Neutrophil (primary cell): Measurements from ENCODE around the gene INCA1.
A peak's percentile ranks its signal among the peaks of the same experiment; 100 is the strongest.

ENCODE experiments used
- H3K27ac ChIP-seq: fragments of 200-600 bp; sonication (generic); 2 replicates; pipeline ENCODE4 v1.5.1; 2016; ENCODE audit warnings: mild to moderate bottlenecking, moderate library complexity
- H3K27me3 ChIP-seq: fragments of 200-600 bp; sonication (generic); 2 replicates; pipeline ENCODE4 v1.6.0; 2016; ENCODE audit warnings: mild to moderate bottlenecking
- H3K36me3 ChIP-seq: fragments of 200-600 bp; sonication (generic); 2 replicates; pipeline ENCODE4 v1.5.1; 2017
- H3K4me1 ChIP-seq, 2 experiments: fragments of 200-600 bp in 1 of 2; sonication (generic) in 1 of 2; 1 replicate in 1 of 2; 2 replicates in 1 of 2; pipeline versions ENCODE4 v1.5.1 to v1.6.1; 2013 to 2016; ENCODE audit warnings: low read depth in 1 of 2, low read length in 1 of 2, mild to moderate bottlenecking in 1 of 2, moderate library complexity in 1 of 2; ENCODE audit not compliant: control insufficient read depth in 1 of 2, insufficient read depth in 1 of 2
- H3K4me3 ChIP-seq, 2 experiments: fragments of 200-600 bp in 1 of 2; sonication (generic) in 1 of 2; 1 replicate in 1 of 2; 2 replicates in 1 of 2; pipeline ENCODE4 v1.5.1; 2013 to 2016; ENCODE audit warnings: low read depth in 1 of 2, low read length in 1 of 2, mild to moderate bottlenecking in 1 of 2, moderate library complexity in 1 of 2
- H3K9me3 ChIP-seq: fragments of 200-600 bp; sonication (generic); 2 replicates; pipeline ENCODE4 v1.5.1; 2016
- TF ChIP-seq, protein P1 (sequence below): fragments of 200-600 bp; sonication (generic); IDR thresholded peaks from 2 replicates; pipeline ENCODE4 v1.5.1; 2016; ENCODE audit warnings: antibody characterized with exemption

The INCA1 gene

DNA sequence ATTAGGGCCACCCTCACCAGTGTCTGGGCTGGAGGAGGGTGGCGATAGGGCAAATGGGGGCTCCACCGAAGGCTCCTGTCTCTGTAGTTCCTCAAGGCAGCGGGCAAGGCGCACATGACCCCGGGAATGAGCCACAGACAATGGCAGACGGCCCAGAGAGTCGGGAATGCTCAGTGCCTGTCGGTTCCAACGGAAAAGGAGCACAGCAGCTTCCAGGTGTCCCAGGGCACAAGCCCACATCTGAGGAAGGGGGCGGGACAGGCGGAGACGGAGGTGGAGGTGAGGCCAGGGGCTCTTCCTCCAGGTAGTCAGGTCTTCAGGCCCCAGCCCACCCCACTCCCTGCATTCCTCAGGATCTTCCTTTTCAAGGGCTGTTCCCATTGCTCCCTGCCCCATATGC lies 24.6 kb downstream of the INCA1 start:
- Histone ChIP-seq H3K27ac (peak overlapping the region; percentile 81), H3K4me1 (peaks cover 40 to 43% of the 10 kb centered on the region in 2 experiments), H3K9me3 (no peaks in the 10 kb centered on the region), H3K36me3 (peaks cover 84% of the 10 kb centered on the region), H3K27me3 (no peaks in the 10 kb centered on the region), H3K4me3 (peak overlapping the region in 1 of 2 experiments; percentile 47)
- TF ChIP-seq, protein P1, sequence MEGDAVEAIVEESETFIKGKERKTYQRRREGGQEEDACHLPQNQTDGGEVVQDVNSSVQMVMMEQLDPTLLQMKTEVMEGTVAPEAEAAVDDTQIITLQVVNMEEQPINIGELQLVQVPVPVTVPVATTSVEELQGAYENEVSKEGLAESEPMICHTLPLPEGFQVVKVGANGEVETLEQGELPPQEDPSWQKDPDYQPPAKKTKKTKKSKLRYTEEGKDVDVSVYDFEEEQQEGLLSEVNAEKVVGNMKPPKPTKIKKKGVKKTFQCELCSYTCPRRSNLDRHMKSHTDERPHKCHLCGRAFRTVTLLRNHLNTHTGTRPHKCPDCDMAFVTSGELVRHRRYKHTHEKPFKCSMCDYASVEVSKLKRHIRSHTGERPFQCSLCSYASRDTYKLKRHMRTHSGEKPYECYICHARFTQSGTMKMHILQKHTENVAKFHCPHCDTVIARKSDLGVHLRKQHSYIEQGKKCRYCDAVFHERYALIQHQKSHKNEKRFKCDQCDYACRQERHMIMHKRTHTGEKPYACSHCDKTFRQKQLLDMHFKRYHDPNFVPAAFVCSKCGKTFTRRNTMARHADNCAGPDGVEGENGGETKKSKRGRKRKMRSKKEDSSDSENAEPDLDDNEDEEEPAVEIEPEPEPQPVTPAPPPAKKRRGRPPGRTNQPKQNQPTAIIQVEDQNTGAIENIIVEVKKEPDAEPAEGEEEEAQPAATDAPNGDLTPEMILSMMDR = no peak

DNA sequence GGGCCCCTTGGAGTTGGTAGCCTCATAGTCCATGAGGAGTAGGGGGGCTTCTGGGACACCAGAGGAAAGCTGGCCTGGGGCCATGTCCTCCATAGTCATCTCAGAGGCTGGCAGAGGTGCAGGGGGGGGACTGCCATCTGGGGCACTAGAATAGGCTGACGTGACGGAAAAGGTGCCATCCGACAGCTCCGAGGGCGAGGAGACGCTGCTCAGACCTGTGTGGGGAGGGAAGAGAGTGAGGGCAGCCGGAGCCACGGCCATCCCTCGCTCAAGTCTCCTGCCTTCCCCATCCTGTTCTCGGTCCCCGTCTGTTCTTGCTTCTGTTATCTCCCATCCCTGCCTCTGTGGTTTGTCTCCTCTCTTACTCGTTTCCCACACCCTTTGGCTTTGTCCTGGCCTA lies 25.0 kb downstream of the INCA1 start:
- Histone ChIP-seq H3K4me1 (peaks cover 37 to 40% of the 10 kb centered on the region in 2 experiments), H3K9me3 (no peaks in the 10 kb centered on the region), H3K27ac (peak overlapping the region; percentile 81), H3K4me3 (no peak overlapping the region), H3K36me3 (peaks cover 80% of the 10 kb centered on the region), H3K27me3 (no peaks in the 10 kb centered on the region)
- TF ChIP-seq, protein P1 = no peak

DNA sequence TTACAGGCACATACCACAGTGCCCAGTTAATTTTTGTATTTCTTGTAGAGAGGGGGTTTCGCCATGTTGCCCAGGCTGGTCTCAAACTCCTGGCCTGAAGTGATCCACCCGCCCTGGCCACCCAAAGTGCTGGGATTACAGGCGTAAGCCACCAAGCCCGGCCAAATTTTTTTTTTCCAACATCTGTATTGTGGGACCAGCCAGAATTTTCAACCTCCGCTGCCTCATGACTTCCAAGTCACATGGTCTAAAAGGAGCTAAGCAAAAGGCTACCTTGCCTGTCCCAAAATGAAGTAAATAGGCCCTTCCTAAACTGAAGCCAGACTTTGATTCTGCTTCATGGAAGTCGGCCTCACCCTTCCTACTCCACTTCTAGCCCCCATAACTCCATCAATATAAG lies 25.5 kb downstream of the INCA1 start:
- H3K4me3 ChIP-seq = no peak overlapping the region
- peaks cover 75% of the 10 kb centered on the region for H3K36me3 ChIP-seq
- H3K4me1 ChIP-seq = peaks cover 39 to 42% of the 10 kb centered on the region in 2 experiments
- H3K27ac ChIP-seq = peak overlapping the region; percentile 81
- H3K9me3 ChIP-seq = no peaks in the 10 kb centered on the region
- TF ChIP-seq, protein P1 = no peak
- H3K27me3 ChIP-seq = no peaks in the 10 kb centered on the region

DNA sequence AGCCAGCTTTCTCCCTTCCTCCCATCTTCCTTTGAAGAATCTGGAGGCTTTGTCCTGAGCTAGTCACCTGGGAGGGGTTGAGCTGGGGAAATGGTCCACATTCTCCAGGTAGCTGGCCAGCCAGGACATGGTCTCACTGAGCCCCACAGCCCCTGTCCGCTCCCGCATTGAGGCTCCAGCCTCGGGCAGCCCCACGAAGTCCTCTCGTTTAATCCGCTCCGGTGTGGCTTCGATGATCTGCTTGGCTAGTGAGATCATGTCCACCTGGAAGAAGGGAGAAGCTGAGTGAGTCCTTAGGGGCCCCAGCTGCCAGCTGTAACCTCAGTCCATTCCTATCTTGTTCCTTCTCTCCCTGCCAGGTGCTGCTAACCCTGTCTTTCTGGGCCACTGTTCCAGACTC lies 27.0 kb downstream of the INCA1 start:
- peaks cover 64% of the 10 kb centered on the region for H3K36me3 ChIP-seq
- TF ChIP-seq, protein P1 = no peak
- no peaks in the 10 kb centered on the region for H3K27me3 ChIP-seq
- H3K9me3 ChIP-seq = no peaks in the 10 kb centered on the region
- H3K27ac ChIP-seq = peak overlapping the region; percentile 98
- H3K4me3 ChIP-seq = no peak overlapping the region
- peaks cover 54 to 56% of the 10 kb centered on the region in 2 experiments for H3K4me1 ChIP-seq

DNA sequence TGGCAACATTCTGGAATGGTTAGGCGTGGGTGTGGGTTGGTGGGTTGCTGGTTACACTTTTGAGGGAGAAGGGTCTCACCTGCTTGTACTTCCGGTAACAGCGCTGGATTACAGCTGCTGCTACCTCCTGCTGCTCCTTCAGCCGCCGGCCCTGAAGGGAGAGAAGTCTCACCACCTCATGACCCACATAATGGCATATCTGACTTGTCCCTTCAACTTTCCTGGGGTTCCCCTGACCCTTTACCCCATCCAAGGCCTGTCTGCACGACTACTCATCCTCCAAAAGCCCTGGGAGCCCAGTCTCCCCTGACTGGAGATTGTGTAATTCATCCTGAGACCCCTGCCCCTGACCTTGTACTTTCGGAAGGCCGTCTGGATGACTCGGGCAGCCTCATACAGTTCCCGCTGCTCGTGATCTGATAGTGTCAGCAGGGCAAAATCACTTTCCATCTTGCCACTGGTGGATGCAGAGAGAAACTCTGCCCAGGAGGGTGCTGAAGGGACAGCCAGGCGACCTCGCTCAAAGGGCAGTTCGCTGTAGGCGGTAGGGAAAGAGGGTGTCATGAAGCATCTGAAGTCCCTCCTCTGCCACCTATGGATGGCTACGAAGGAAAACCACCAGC lies 27.7 kb downstream of the INCA1 start:
- TF ChIP-seq, protein P1 = no peak
- Histone ChIP-seq H3K27ac (peak overlapping the region; percentile 98), H3K27me3 (no peaks in the 10 kb centered on the region), H3K9me3 (no peaks in the 10 kb centered on the region), H3K36me3 (peaks cover 60% of the 10 kb centered on the region), H3K4me3 (no peak overlapping the region), H3K4me1 (peaks cover 54 to 56% of the 10 kb centered on the region in 2 experiments)
